Posterior vena cava (tissue), 2 donors: ENCODE measurements around the gene GNPDA1. TPM values are rescaled to one million over a fixed set of nuclear protein-coding genes. Genes with fewer than 3 reads are reported as not detected.

Source experiments
- DNase-seq: peaks from one replicate; pipeline ENCODE4 v3.0.0-alpha.2; 2020; ENCODE audit warnings: low spot score
- intact Hi-C, 2 donors: fragments of 100-400 bp; cut with DNase I; formaldehyde crosslinking; loops; one replicate each; pipeline versions ENCODE4 v1.14.1 to v1.14.2; 2022 to 2023
- total RNA-seq, 2 donors: library from RNA; stranded (reverse); fragmentation: NEBNext Ultra II Directional; extraction: Animal tissue kit (Norgen Biotek cat#: 25700); gene quantifications; one replicate each; pipeline ENCODE4 v1.2.1, GENCODE V29; 2021
- donor health status: DM: yes; HTN: yes; CAD: no.
- donor health status: DM: yes; HTN: yes; CAD: no.

The GNPDA1 gene
- total RNA-seq, 2 donors from 2014 or later: 21.8 to 35.5 TPM

DNA sequence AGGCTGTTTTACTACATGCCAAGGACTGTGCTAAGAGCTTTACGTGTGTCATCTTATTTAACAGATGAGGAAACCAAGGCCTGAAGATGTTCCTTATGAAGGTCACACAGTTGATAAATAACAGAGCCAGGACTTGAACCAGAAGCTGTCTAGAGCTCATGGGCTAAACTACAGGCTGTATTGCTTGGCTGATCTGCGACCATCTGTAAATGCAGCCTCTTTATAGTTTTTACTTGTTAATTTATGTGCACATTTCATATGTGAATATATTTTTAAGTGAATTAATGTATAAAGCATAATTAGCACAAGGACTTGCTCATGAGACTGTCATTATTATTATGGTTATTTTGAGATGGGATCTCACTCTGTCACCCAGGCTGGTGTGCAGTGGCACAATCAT lies 19.3 kb upstream of the GNPDA1 start:
- intact Hi-C loops: loop anchor here in 1 of 2 donors (5.0 kb wide), 1 partner anchor 1155 kb away; no protein-coding TSS in a partner anchor
- DNase-seq: no peak

DNA sequence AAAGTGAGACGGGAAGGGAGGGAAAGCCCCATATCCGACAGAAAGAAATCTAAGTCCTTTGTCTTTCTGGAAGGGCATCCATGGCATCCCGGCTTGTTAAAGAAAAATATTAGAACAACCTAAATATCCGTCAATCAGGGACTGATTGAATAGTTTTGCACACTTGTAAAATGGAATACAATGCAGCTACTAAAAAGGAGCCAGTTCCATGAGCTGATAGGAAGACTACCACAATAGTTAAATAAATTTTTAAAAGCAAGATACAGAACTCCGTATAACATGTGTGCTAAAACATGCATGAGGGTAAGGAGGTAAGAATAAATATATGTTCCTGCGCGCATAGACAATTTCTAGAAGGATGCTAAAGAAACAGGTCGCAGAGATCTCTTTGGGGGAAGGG lies 12.8 kb upstream of the GNPDA1 start:
- intact Hi-C loops: loop anchor here in 1 of 2 donors (5.0 kb wide), 1 partner anchor 37 kb away; no protein-coding TSS in a partner anchor
- DNase-seq: no peak

DNA sequence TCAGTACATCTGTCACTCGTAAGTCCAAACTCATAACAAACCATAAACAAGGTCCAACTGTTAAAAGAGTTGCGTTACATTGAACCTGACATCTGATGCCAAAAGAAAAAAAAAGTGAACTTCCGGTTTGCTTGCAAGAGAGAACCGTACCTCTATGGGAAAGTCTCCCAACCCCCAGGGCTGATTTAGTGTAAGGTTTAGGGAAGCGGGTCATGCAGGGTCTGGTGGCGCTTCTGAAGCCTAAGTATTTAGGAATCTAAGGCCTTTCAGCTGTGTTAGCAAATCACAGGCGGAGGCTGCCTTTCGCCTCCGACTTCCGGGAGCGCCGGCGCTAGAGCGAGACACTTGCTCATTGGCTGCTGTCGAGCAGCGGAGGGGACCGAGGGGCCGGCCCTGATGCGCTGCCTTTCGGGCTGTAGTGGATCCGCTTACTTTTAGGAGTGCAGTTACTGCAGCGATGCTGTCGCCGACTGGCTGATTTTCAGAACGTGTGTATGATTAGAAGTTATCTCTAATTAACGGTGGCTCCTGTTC lies 12.0 kb upstream of the GNPDA1 start:
- DNase-seq: peak; percentile 96
- intact Hi-C loops: loop anchor here in 1 of 2 donors (5.0 kb wide), 1 partner anchor 37 kb away; no protein-coding TSS in a partner anchor

DNA sequence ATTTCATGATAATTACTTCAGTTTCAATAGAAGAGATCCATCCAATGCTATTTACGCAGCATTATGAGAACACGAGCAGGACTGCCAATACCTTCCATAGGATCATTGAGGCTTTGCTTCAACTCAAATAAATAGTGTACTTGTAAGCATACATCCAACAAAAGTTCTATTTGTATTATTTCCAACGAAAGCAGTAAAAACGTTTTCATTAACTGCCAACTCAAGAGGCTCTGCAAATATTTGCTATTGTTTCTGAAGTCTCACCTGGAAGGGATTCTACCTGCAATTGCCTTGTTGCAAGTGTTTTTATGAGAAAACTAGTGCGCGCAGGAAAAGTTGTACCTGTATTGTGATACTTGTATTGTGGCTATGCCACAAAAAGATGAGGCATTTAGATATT lies 11.0 kb upstream of the GNPDA1 start:
- no peak for DNase-seq
- intact Hi-C loops: no loop called here

DNA sequence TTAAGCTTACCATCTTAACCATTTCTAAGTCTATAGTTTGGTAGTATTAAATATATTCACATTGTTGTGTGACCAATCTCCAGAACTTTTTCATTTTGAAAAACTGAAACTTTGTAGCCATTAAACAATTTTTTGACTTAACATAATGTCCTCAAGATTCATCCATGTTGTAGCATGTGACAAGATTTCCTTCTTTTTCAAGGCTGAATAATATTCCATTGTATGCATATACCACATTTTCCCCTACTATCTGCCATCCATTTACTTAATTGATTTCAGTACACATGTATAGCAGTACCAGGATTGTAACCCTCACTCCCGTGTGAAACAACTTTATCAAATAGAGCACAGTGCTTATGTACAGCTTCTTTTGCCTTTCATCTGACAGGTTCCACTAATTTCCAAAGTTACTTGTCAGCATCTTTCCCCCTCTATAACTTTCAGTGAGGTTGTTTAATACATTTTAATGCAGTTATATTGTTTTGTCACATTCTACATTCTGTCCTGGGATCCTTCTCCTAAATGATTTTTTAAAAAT lies 7.4 kb upstream of the GNPDA1 start:
- DNase-seq: no peak
- intact Hi-C loops: no loop called here

DNA sequence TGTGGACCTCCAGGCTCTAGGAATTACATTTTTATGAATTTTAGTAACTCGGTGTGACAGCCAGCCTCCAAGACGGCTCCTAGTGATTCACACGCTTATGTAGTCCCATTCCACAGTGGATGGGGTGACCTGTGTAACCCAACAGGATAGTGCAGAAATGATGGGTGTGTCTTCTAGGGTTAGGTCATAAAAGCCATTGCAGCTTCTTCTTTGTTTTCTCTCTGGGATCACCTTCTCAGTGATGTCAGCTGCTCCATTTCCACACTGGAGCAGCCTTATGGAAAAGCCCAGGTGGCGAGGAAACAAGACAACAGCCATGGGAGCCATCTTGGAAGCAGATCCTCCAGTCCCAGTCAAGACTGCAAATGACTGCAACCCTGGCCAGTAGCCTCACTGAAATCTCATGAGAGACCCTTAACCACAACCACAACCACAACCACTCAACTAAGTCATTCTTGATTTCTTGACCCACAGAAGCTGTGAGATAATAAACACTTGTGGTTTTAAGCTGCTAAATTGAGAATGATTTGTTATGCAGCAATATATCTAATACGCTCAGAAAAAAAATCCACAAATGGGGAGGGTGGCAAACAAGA lies 5.1 kb upstream of the GNPDA1 start:
- DNase-seq: no peak
- intact Hi-C loops: no loop called here

DNA sequence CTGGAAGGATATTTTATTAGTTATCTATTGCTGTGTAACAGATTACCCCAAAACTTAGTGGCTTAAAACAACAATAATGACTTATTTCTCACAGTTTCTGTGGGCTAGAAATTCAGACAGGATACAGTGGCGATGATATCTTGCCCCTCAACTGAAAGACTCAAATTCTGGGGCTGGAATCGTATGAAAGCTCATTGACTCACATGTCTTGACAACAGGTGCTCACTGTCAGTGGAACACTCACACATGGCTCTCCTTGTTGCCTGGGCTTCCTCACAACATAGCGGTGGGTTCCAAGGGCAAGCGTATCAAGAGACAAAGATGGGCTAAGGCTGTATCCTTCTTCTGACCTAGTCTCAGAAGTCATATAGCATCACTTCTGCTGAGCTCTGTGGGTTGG lies 3.7 kb upstream of the GNPDA1 start:
- intact Hi-C loops: no loop called here
- DNase-seq: no peak

DNA sequence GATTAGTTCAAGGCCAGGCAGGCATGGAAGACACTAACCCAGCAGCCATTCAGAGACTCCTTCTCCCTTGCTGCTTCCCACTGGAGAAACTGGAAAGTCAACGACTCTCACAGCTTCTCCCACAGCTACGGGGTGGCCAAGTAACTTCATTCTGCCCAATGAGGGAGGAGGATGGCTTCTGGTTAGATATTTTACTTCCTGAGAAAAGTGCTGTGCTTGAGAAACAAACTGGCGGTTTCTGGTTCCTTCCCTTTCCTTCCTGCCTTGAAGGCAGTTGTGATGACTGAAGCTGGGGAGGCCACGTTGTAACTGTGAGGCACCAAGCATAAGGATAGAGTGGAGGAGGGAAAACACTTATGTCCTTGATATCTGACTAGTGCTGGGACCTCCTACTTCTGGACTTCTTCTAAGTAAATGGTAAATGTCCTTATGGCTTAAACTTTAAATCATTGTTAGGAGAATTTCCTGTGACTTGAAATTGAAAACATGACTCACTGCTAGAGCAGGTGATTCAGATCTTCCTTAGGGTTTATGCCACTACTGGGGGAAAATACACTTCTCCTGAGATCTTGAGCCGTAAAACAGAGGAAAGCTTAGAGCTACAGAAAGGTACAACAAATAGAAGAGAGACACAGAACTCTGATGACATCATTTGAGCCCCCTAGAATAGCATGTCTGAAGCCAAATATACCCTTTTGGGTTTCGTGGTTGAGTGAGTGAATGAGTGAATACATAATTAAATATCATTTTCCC lies 3.1 kb upstream of the GNPDA1 start:
- DNase-seq: no peak
- intact Hi-C loops: no loop called here

DNA sequence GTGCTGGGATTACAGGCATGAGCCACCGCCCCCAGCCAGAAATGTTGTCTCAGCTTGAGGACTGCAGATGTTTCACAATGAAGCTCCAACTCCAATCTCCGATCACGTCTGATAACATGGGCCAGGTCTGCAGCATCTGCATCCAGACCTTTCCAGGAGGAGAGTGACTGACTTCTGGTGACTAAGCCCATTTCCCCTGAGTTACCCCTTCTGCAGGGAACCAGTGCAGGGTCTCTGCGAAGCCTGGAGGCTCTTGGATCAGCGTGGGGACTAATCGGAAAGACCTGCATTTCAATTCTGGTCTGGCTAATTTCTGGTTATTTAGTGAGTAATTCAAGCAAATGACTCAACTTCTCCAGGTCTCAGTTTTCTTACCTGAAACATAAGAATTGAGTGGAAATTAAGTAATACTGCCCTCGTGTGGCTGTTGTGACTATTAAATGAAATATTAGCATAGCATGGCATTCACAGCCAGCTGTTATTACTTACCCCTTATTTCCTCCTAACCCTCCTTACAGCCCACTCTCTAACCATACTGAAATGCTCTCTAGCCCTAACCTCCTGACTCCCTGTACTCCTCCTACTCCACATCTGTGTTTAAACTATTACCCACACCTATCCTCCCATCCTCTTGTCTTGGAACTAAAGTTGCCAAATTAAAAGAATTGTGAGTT lies 2.2 kb upstream of the GNPDA1 start:
- intact Hi-C loops: loop anchor here in 1 of 2 donors (5.0 kb wide), 1 partner anchor 132 kb away; no protein-coding TSS in a partner anchor
- DNase-seq: no peak

DNA sequence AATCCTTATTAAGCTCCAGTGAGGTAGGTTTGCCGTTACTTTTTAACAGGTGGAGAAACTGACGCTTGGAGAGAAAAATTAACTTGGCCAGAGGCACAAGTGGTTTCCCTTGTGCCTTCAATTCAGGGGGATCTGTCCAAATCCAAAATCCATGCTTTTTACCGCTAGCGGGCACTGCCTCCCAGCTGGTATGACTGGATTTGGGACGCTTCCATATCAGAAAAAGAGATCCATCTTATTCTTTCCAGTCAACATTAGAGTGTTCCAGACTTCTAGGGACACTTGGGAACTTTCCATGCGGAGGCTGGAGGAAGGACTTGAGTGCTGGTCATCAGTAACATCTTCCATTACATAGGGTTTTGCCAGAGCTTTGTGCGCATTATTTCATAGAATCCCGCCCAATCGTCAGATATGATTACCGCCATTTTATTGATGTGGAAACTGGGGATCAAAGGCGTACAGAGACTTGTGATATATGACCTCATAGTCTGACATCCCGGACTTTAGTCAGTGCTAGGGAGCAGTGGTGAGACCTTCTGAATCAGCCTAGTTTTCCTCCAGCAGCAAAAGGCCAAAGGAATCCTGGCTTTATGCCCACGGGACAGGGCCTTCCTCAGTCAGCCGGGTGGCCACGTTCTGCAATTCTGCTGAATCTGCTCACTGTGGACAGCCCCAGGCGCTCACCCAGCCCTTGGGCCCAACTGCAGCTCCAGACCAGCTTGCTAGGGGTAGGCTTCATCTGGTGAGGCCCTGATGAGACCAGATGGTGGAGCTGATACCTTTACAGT lies 1.1 kb upstream of the GNPDA1 start:
- intact Hi-C loops: loop anchor here in 1 of 2 donors (5.0 kb wide), 1 partner anchor 133 kb away; no protein-coding TSS in a partner anchor
- peak; percentile 91 for DNase-seq

DNA sequence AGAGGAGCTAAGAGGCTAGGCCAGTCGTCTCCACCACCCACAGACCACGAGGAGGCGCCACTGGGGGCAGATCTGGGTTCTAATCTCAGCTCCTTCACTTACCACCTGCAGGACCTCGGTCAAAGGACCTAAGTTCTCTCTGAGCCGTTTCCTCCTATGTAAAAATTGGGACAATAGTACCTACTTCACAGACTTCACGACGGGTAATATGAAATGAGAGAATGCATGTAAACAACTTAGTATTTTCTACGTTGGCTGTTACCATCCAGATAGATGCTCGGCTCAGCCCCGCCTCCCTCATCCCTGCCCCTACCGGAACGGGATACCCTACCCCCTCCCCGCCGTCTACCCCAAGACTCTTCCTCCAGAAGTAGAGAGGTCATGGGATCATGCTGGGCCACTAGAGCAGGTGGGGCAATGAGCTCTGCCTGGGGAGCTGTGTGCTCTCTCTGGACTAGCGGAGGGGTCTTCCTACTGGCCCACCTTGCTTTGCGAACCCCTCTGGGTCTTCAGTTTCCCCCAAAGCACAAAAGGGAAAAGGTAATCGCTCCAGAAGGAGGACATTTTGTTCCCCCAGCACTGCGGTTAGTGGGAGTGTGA lies 541 bp downstream of the GNPDA1 start:
- peak; percentile 86 for DNase-seq
- intact Hi-C loops: loop anchor here in 1 of 2 donors (5.0 kb wide), 1 partner anchor 135 kb away; no protein-coding TSS in a partner anchor

DNA sequence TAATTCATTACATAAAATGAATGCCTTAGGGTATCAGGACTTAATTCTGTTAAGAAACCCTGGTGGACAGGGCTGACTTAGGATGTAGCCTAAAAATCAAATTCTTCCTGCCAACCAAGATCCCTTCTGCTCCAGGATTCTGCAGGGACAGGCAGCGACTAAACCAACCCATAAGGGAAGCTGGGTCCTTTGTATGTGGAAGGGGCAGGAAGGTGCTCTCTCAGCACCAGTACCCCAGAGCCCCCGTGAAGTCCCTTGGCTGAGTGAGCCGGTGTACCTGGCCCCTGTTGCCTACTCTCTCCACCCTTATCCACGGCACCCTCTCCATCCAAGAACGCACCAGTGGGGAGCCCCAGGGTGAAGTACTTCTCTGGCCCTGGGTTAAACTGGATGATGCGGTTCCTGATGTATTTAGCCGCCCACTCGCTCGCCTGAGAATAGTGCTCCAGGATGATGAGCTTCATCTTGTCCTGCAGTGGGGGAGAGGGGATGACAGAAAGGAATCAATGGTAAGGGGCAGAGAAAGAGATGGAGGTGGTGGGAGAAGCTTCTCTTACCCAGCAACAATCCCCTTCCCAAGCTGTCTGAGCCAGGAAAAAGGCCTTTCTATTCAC lies 1.1 kb downstream of the GNPDA1 start:
- no peak for DNase-seq
- intact Hi-C loops: loop anchor here in 1 of 2 donors (5.0 kb wide), 1 partner anchor 136 kb away; no protein-coding TSS in a partner anchor

DNA sequence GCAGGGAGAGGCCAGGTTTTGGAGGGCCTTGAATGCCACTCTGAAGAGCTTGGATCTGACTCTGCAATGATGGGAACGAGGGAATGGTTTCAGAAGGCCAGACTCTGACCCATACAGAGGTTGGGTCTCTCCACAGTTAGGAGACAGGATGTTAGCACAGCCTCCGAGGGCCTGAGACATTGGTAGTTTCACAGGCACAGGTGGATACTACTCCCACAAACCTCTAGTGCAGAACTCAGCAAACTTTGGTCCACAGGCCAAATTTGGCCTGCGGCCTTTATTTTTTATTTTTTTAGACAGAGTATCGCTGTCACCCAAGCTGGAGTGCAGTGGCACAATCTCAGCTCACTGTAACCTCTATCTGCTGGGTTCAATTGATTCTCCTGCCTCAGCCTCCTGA lies 2.9 kb downstream of the GNPDA1 start:
- no peak for DNase-seq
- intact Hi-C loops: loop anchor here in 1 of 2 donors (5.0 kb wide), 1 partner anchor 137 kb away; no protein-coding TSS in a partner anchor

DNA sequence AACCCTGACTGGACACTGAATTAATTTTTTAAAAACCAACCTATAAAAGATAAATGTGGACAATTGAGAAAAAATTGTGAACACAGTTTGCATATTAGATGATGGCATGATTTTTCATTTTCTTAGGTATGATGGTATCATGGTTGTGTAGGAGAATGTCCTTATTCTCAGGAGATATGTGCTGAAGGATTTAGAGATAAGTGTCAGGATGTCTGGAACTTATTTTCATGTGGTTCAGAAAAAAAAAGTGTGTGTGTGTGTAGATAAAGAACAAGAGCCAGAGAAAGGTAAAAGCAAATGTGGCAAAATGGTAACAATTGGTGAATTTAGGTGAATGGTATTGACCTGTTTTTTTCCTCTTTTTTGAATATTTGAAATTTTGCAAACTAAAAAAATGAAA lies 4.0 kb downstream of the GNPDA1 start:
- DNase-seq: no peak
- intact Hi-C loops: no loop called here

DNA sequence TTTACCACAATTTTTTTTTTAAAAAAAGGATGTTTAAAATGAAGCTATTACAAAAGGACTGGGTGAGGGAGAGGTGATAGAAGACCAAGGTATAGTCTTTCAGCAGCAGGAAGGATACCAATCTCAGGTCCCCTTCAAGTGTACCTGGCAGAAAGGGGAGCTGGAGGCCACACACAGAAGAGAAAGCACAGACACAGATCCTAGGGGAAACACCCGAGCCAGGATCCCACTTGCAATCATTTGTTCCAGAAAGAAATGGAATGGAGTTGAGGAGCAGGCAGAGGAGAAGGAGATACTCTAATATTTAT lies 5.6 kb downstream of the GNPDA1 start:
- intact Hi-C loops: no loop called here
- no peak for DNase-seq

DNA sequence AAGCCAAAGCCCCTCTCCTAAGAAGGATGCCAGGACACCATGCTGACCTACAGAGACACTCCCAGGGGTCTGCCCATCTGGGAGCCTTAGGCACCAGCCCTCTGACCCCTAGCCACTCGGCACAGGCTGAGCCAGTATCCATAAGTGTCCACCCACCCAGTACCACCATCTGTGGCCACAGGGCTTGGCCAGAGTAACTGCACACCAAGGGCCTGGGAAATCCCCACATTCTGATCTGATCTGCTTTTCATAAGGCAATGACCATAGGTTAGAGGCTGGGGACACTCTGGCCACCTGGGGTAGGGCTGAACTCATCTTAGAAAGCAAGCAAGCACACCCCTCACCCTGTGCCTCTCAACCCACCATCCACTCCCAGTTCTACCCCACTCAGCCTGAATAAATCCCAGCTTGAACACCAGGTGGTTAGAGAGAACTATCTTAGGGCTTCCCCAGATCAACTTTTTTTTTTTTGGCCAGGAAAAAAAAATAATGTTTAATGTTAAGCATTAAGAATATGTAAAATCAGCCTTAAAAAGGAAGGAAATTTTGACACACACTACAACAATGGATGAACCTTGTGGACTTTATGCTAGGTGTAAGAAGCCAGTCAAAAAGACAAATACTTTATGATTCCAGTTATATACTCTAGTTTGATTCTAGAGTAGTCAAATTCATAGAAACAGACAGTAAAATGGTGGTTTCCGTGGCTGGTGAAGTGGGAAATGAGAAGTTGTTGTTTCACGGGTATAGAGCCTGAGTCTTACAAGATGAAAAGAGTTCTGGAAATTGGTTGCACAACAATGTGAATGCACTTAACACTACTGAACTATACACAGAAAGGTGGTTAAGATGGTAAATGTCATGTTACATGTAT lies 6.2 kb downstream of the GNPDA1 start:
- intact Hi-C loops: no loop called here
- DNase-seq: no peak

DNA sequence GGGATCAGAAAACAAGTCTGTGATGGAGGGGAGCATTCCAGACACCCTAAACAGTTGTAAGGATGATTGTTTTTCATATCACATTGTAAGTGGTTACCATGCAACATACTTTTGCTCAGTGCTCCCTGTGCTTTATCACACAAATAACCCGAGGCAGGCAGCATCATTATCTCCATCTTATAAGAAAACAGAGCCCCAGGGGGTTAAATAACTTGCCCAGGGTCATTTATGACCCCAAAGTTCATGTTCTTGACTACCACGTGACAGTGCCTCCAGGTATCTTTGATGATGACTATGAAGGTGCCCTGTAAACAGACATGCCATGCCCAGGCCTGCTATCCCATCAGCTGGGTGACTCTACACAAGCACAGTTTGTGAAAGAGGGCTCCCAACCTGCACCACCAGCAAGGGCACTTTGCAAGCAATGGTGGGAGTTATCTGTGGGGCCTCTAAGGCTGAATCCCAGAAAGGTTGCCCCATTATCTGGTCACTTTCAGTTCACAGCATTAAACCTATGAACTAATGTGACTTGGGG lies 9.5 kb downstream of the GNPDA1 start:
- DNase-seq: no peak
- intact Hi-C loops: no loop called here
